Measurements from ENCODE around the gene RBBP8NL.
"Not testable (repeated sequence)": the region's sequence is repeated elsewhere in the genome, so short reads cannot be mapped to it uniquely, and the experiment has no call there.

Gene RBBP8NL

GRCh38 chr20:62441987-62442539 lies 14.7 kb upstream of the RBBP8NL start:
- DNase-seq = no peak

- DNase-seq = no peak
These were observed 11.9 kb upstream of the RBBP8NL start for GRCh38 chr20:62439218-62439617.

GRCh38 chr20:62437927-62438326 lies 10.6 kb upstream of the RBBP8NL start:
- no peak for DNase-seq

- DNase-seq = no peak
These were observed 10.2 kb upstream of the RBBP8NL start for GRCh38 chr20:62437496-62437895.

GRCh38 chr20:62436692-62437091 lies 9.4 kb upstream of the RBBP8NL start:
- no peak for DNase-seq

GRCh38 chr20:62433658-62434497 lies 6.5 kb upstream of the RBBP8NL start:
- DNase-seq = no peak

- no peak for DNase-seq
These were observed 3.6 kb upstream of the RBBP8NL start for GRCh38 chr20:62430866-62431447.

GRCh38 chr20:62430311-62430853 lies 3.0 kb upstream of the RBBP8NL start:
- no peak for DNase-seq

GRCh38 chr20:62429455-62430310 lies 2.3 kb upstream of the RBBP8NL start:
- DNase-seq = no peak

- no peak for DNase-seq
These were observed 1.3 kb upstream of the RBBP8NL start for GRCh38 chr20:62428396-62429295.

GRCh38 chr20:62428002-62428372 lies 648 bp upstream of the RBBP8NL start:
- DNase-seq = no peak

GRCh38 chr20:62426699-62427131 lies 624 bp downstream of the RBBP8NL start:
- DNase-seq = no peak

GRCh38 chr20:62426059-62426348 lies 1.3 kb downstream of the RBBP8NL start:
- DNase-seq = not testable (repeated sequence)

- DNase-seq = no peak
These were observed 1.9 kb downstream of the RBBP8NL start for GRCh38 chr20:62425281-62426058.

GRCh38 chr20:62424249-62425107 lies 2.9 kb downstream of the RBBP8NL start:
- DNase-seq = no peak

- no peak for DNase-seq
These were observed 4.0 kb downstream of the RBBP8NL start for GRCh38 chr20:62423326-62423706.

GRCh38 chr20:62422636-62423325 lies 4.6 kb downstream of the RBBP8NL start:
- DNase-seq = no peak

GRCh38 chr20:62421716-62421990 lies 5.7 kb downstream of the RBBP8NL start:
- no peak for DNase-seq

- DNase-seq = no peak
These were observed 6.3 kb downstream of the RBBP8NL start for GRCh38 chr20:62420846-62421715.
